Measurements from ENCODE around the gene PFN1. TPM values are rescaled to one million over a fixed set of nuclear protein-coding genes. Genes with fewer than 3 reads are reported as not detected.

The PFN1 gene
- total RNA-seq, 1 experiment from 2014 or later = 1,213 TPM

GRCh38 chr17:4896332-4897197 lies 51.8 kb downstream of the PFN1 start:
- no peaks in the 10 kb centered on the region for H4K20me1 ChIP-seq (ENCODE audit: insufficient read depth)
- no peaks in the 10 kb centered on the region for H3K4me1 ChIP-seq (ENCODE audit: control insufficient read depth in 1 of 2, insufficient read depth in 2 of 2, low read length in 2 of 2)
- no peaks in the 10 kb centered on the region for H3K27me3 ChIP-seq (ENCODE audit: insufficient read depth, low read length)
- no peak for DNase-seq (ENCODE audit: low read depth, low spot score)
- intact Hi-C loops (cut with micrococcal nuclease) = no loop called here
- H3K4me2 ChIP-seq (ENCODE audit: low read length) = no peak overlapping the region
- RAD21 ChIA-PET (ENCODE audit: low non-redundant PET in 1 of 2, low total read pairs in 2 of 2, uncharacterized antibody in 2 of 2, unreplicated experiment in 2 of 2) = no interaction called here
- H3K4me3 ChIP-seq (replicated peaks in 1 of 2; ENCODE audit: low read depth in 1 of 2, low read length in 2 of 2) = no peak overlapping the region
- CTCF ChIA-PET = no interaction called here
- no peak overlapping the region for H3K9ac ChIP-seq (ENCODE audit: low read length)
- TSS peak; percentile 49 for BruUV-seq (replicated peaks)
- no peaks in the 10 kb centered on the region for H3K79me2 ChIP-seq (ENCODE audit: insufficient read depth, low read length)
- POLR2A ChIA-PET = no interaction called here
- no peaks in the 10 kb centered on the region for H3K9me2 ChIP-seq (ENCODE audit: insufficient read depth)
- ATAC-seq = no peak
- H3K9me3 ChIP-seq (ENCODE audit: control insufficient read depth in 1 of 2, insufficient read depth in 1 of 2, low read depth in 1 of 2, low read length in 2 of 2) = no peaks in the 10 kb centered on the region
- H3K27ac ChIP-seq (ENCODE audit: low read depth, low read length) = no peak overlapping the region
- H2AFZ ChIP-seq (ENCODE audit: low read depth, low read length, poor library complexity, severe bottlenecking) = no peak overlapping the region
- TF ChIP-seq RAD21 (IDR thresholded peaks at IDR 0.05; ENCODE audit: low read depth) = no peak
- TF ChIP-seq JUND (IDR thresholded peaks at IDR 0.05) = no peak
- TF ChIP-seq ZNF274 (IDR thresholded peaks at IDR 0.05; ENCODE audit: low read depth, low read length) = no peak
- TF ChIP-seq POLR2AphosphoS5 (IDR thresholded peaks at IDR 0.05; ENCODE audit: low read depth, low read length) = no peak
- TF ChIP-seq CEBPB (IDR thresholded peaks at IDR 0.05; ENCODE audit: low read depth) = no peak
- TF ChIP-seq MAX (IDR thresholded peaks at IDR 0.05) = no peak
- TF ChIP-seq REST (IDR thresholded peaks at IDR 0.05; ENCODE audit: low read depth) = no peak
- no peak for TF ChIP-seq EZH2 (IDR thresholded peaks at IDR 0.05)
- TF ChIP-seq YY1 (IDR thresholded peaks at IDR 0.05; ENCODE audit: extremely low read depth, insufficient replicate concordance, low read depth, low read length) = no peak
- no peak for TF ChIP-seq ELF1 (IDR thresholded peaks at IDR 0.05; ENCODE audit: borderline replicate concordance, low read depth)
- no peak for TF ChIP-seq ZFX (IDR thresholded peaks at IDR 0.05)
- no peak for TF ChIP-seq TCF7L2 (IDR thresholded peaks at IDR 0.05; ENCODE audit: borderline replicate concordance, extremely low read depth, insufficient read depth, insufficient read length)
- H3K36me3 ChIP-seq (ENCODE audit: control insufficient read depth in 1 of 2, insufficient read depth in 2 of 2, low read length in 2 of 2) = peaks cover 11 to 30% of the 10 kb centered on the region in 2 experiments; a peak in 3 of 4 replicates

All from HCT116 (cell line).